ENCODE measurements around the gene LBP.
"Not testable (repeated sequence)": the region's sequence is repeated elsewhere in the genome, so short reads cannot be mapped to it uniquely, and the experiment has no call there.

LBP gene

DNA sequence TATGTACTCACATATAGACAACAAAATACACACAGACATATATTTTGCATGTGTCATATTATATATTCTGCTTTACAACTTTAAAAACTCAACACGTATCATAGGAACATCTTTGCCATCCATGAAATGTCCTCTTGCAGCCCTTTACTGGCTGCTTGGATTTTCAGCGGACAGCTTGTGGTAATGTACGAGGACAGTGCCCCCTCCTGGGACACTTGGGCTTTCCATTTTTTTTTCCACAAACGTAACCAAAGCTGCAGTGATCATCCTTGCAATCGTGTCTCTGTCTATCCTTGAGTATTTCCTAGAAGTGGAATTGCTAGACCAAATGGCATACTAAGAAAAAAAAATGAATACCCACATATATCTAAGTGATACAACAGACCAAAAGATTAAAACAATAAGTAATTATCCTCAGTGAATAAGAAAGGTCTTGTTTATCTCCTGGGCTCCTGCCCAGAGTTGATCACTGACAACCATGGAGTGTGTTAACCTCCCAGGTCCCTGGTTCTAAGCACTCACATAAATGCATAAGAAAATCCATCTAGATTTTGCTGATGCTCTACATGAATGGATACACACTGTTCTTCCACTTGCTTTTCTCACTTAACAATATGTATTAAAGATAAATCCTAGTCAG lies 24.2 kb upstream of the LBP start:
- no peak for ATAC-seq

DNA sequence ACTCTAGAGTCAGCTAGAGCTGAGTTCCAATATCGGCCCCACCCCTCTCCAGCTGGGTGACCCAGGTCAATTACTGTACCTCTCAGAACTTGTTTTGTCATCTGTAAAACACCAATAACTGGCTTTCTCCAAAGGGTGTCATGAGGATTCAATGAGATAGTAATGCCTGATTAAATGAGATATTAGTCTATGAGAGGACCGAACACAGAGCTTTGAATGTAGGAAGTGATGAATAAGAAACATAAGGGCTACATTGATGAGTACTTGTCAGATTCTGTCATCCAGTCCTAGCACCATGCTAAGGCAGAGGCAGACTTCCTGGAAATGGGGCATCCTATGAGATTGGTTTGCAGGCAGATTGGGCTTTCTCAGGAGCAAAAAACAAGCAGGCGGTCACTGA lies 22.1 kb upstream of the LBP start:
- no peak for ATAC-seq

DNA sequence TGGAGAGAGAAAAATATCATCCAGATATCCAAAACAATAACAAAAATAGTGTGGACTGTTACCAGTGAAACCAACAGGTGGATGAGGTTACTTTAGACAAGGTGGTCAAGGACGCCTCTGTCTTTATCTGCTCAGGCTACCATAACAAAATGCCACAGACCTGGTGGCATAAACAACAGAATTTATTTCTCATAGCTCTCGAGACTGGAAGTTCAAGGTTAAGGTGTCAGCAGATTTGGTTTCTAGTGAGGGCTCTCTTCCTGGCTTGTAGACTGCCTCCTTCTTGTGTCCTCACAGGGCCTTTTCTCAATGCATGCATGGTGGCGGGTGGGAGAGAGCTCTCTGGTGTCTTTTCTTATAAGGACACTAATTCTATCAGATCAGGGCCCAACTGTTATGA lies 21.1 kb upstream of the LBP start:
- no peak for ATAC-seq

DNA sequence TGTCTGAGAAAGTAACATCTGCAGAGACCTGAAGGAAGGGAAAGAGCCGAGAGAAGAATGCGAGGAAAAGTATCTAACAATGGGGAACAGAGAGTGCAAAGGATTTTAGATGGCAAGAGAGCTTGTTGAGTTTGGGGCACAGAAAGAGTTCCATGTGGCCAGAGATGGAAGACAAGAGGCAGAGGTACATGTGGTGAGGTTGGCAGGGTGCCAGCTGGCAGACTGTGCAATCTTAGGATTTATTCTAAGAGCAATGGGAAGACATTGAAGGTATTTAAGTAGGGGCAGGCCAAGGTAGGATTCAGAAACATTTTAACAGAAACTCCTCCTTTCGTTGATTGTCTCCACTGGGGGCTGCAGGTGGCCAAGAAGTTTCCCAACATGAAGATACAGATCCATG lies 20.4 kb upstream of the LBP start:
- no peak for ATAC-seq

DNA sequence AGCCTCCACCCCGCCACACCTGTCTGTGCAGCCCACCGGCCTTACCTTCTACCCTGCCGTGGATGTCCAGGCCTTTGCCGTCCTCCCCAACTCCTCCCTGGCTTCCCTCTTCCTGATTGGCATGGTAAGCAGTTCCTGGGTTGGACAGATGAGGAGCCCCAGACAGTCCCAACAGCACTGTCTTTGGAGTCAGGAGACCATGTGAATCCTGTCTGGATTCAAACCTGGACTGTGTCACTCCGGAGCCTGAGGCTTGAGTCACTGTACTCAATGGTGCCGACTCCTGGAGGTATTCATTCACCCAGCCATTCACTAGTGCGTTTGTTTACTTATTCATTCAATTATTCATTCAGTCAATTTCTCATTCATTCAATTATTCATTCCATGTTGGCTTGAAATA lies 20.0 kb upstream of the LBP start:
- ATAC-seq, result no peak

DNA sequence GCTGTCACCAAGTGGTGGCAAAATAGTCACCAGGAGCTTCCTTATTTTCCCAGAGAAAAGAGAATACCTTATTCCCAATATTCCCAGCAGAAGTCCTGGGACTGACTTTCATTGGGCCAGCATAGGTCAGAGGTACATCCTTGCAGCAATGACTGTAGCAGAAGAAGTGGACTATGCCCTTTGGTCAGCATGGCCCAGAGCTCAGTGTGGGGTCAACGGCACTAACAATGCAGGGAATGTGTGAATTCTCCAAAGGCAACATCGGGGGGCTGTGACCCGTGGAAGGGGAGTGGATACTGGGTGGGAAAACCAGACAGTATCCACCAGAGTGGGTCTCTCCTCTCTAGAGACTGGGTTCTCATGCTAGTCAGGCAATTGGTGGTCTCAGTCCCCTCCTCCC lies 15.6 kb upstream of the LBP start:
- ATAC-seq, result no peak

DNA sequence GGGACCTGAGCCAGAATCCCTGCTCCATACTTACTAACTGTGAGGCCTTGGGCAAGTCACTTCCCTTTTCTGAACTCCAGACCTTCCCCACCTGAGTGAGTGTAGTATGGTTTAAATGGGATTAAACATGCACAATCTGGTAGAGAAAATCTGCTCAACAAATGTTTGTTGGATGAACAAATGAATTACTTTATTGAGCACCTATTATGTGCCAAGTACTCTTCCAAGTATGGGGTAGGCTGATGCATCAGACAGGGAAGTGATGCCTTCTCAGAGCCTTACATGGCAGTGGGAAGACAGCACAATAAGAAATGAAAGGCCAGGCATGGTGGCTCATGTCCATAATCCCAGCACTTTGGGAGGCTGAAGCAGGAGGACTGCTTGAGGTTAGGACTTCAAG lies 15.0 kb upstream of the LBP start:
- ATAC-seq, result no peak

DNA sequence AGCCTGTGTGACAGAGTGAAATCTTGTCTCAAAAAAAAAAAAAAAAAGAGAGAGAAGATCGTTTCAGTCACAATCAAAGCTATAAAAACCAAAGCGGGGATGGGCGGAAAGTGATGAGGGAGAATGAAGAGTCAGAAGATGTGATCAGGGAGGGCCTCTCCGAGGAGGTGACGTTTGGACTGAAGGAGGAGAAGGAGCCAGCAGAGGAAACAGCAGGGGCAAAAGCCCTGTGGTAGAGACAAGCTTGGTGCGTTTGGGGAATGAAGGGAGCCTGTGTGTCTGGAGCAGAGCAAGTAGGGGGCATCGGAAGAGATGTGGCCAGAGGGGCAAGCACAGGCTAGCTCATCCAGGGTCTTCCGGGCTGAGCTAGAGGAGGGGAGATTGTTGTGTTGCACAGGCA lies 14.5 kb upstream of the LBP start:
- no peak for ATAC-seq

DNA sequence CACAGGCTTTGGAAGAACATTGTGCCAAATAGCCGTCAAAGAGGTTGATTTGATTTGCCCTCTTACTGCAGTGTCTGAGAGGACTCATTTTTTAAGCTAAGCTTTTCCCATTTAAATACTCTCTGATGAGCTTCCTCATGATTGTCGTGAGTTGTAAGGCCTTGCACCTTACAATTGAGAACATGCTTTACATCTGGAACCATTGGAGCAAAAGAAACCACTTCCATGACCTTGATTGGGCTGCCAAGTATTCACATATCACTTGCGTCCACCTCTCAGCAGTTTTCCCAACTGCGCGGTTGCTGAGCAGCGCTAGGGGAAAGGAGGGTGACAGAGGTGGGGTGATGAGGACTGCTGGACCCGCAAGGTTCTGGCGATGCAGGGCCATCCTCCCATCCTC lies 12.3 kb upstream of the LBP start:
- no peak for ATAC-seq

DNA sequence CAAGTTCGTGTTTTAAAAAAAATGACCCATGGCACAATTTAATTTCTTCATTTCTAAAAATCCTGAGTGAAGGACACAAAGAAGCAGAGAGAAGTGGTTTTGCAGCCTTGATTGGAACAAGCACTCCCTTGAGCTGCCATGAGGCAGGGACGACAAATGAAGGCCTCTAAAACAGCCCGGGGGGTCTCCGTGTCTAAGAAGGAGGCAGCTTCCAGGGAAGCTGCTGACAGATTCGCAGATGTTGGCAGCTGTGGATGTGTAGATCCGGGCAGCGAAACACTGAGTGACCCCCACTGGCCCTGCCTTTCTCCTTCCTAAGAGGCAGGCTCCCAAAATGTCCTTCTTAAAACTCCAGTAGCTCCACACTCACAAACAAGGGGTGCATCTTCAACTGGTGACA lies 9.6 kb upstream of the LBP start:
- ATAC-seq, result no peak

DNA sequence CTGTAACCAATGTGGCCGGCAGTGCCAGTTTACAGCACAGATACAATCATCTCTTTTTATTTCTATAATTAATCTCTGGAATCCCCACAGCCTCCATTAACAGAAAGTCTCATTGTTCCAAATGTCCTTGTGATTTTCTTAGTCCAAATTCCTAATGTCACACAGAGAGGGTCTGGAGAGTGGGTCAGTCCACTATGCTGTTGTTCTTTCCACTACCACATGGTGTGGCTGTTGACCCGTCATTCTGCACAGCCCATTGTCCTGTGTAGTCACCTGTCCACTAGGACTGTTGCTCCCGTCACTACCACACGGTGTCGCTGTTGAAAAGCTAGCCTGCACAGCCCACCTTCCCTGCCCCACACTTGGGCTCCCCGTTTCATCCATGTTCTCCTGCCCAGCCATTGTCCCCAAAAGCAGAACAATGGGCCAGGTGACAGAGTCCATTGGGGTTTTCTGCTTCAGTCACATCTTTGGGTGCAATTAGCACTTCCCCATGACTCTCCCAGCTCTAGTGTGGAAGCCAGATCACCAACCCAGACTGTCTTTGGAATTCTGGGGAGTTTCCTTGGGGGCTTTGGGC lies 8.6 kb upstream of the LBP start:
- no peak for ATAC-seq

DNA sequence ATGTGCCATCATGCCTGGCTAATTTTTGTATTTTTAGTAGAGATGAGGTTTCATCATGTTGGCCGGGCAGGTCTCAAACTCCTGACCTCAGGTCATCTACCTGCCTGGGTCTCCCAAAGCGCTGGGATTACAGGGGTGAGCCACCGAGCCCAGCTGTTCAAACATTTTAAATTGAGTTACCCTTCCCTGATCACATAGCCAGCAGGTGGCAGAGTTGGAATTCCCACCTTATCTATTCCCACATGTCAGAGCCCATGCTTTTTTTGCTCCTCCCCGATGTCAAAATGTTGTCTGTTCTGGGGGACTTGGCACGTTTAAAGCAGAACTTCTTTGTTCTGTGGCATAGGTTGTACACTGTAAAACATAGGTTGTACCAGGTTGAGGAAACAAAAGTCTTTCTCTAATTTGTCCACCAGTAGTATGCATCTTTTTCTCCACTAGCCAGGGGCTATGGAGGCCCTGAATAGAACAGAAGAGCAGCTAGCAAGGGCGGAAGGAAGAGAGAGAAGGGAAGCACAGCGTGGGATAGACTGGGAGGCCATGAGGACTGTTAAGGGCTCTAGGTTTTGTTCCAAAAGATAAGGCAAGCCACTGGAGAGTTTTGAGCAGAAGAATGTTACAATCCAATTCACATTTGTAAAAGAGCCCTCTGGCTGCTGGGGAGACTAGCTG lies 7.3 kb upstream of the LBP start:
- ATAC-seq, result no peak

DNA sequence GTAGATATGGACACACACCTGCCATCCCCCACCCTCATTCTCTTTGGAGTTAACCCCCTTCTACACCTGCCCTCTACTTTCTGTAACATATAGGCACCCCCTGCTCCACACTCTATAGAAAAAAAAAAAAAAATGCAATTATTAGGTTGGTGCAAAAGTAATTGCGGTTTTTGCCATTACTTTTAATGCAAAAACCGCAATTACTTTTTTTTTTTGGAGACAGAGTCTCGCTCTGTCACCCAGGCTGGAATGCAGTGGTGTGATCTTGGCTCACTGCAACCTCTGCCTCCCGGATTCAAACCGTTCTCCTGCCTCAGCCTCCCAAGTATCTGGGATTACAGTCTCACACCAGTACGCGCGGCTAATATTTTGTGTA lies 6.8 kb upstream of the LBP start:
- not testable (repeated sequence) for ATAC-seq

DNA sequence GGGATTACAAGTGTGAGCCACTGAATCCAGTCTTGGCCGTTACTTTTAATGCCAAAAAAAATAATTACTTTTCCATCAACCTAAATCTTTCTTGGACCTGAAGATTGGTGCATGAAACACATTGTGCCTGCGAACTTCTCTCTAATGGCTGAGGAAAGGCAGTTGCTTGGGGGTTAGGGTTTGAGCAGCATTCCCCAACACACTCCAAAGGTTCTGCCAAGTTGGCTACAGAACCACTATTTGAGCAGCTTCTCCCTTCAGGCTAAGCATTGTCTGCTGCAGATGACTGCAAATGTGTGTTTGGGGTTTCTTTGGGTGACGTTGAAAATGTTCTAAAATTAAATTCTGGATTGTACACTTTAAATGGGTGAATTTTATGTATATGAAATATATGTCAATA lies 6.3 kb upstream of the LBP start:
- no peak for ATAC-seq

DNA sequence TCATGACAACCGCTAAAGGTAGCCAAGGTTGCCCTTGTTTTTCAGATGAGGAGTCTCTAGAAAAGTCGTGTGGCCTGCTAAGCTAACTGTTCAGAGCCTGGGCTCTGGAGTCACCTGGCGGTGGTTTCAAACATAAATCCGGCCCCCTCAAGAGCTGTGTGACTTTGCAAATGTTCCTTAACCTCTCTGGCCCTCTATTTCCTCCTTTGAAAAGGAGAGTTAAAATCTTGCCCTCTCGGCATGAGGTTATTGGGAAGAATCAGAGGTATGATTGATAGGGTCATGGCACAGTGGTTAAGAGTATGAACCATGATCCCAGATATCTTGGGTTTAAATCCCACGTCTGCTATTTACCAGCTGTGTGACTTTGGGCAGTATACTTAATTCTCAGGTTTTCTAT lies 5.6 kb upstream of the LBP start:
- ATAC-seq, result no peak

DNA sequence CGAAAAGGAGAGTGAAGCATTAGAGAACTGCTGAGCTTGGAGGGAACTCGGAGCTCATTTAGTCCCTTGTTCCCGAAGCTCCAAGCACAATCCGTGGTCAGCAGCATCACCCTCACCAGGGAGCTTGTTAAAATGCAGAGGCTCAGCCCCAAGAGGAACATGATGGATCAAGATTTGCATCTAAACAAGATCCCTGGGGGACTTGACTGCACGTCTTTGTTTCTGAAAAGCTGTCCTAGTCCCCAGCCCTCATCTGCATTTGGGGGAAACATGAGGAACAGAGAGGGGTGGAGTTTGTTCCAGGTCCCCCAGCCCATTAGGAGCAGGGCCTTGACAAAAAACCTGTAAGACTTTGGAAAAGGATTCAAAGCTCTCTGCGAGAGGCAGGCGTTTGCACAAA lies 4.1 kb upstream of the LBP start:
- ATAC-seq, result no peak

DNA sequence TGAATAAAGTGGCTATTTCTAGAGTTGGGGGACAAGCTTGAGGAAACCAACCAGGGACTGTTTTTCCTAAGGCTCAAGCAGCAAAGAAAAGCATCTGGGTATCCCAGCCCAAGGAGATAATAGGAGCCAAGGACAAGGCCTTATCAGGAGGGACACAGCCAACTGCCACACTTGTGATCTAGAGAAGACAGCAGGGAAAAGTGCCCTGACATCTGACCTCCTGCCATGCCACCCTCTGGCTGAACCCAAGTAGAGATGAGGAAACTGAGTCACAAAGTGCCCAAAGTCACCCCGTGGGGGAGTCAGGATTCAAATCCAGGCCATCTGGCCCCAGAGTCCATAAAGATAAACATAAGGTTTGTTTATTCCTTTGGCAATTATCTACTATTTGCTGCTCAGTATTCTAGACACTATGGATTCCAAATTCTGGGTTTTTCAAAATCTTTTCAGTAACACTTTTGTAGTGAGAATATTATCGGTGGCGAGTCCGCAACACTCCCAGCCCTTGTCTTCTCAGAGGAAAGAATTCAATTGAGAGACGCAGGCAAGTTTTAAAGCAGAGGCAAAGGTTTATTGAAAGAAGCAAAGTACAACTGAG lies 3.5 kb upstream of the LBP start:
- no peak for ATAC-seq

DNA sequence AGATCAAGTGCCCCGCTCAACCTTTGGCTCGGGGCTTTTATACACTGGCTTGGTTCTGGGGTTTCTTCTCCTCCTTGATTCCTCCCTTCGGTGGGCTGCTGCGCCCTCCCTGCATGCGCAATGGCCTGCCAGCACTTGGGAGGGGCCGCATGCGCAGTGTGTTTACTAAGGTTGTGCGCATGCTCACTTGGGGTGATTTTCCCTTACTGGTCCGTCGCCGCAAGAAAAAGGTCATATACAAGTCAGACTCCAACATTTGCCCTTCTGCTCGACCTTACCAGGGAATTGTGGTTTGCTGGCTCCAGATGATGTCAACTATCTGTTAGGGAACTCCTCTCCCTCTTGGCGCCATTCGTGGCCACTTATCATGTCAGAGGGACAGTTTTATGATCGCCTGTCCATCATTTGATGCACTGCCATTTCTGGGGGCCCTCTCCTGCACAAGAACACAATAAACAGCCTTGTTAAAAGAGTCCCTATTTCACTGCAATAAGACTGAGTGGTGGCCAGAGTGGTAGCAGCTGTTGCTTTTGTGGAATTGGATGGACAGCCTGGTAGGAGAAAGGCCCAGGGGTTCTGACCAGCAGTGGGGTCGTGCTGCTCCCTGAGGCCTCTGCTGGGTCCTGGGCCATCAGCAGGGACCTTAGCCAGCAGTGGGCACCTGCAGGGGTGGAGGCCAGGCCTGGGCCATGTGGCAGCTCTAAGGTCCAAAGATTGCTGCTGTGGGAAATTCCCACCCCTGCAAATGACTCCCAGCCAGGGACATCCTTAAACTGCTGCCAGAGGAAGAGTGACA lies 2.8 kb upstream of the LBP start:
- ATAC-seq, result no peak

DNA sequence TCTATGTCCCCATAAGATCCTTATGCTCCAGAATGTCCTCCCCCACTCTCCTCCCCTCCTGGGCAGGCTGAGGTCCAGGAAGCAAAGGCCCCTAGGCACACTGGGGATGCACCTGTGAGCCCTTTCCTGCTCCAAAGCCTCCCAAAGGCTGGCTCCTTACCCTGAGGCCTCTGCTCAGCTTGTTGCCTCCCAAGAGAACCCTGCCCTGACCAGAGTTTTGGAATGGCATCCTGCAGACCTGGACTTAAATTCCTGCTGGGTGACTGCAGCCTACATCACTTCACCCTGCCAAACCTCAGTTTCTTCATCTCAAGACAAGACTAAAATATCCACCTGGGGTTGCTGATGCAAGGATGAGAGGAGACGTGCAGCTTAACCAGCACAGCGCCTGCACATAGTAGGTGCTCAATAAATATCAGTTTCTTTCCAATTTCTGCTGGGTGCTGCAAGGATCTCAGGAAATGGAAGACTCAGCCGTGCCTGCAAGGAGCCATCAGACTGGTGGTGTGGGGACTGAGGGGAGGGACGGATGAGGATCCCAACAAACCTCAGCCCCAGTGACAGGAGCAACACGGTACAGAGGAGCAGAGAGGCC lies 2.1 kb upstream of the LBP start:
- no peak for ATAC-seq

DNA sequence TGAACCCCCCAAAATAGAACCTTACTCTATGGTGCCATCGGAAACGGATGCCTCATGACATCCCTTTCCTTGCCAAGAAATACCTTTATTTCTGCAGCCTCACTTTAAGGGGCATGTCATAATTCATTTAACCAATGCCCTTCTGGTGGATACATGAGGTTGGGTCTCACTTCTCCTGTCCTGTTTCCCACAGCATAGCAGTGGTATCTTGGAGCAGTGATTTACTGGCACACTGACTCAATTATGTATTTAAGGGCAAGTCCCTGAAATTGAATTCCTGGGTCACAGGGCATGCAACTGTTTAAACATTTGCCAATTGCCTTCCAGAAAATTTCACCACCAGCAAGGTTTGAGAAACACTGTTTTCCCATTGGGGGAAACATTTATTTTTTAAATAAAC lies 639 bp upstream of the LBP start:
- ATAC-seq, result no peak

DNA sequence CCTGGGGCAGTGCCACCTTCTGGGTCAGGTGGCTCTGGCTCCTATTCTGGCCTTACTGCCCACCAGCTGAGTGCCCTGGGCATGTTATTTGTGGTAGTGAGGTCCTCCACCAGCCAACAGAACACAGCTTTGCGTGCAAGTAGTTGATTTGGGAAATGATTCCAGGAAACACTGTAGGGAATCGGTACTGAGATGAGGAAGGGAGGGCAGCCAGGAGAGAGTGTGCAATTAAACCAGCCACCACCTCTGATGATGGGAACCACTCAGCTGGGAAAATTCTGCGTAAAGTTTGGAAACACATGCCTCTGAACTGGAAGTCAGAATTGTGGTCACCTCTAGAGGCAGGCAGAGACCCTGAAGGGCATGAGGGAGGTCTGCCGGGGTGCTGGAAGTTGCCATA lies 459 bp downstream of the LBP start:
- no peak for ATAC-seq

DNA sequence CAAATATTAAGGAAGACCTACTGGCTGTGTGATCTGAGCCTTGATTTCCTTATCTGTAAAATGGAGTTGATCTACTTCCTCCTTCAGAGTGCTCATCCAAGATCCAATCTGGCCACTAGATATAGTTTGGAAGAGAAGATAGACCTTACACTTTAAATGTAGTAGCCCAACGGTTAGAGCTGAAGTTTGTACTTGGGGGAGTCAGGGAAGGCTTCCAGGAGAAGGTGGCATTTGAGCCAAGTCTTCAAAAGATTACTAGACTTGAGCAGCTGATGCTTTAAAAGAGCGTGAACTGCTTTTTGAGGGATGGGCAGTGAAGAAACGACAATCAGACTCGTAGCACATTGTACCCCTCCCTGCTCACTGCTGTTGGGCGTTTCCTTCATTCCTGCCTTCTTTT lies 3.6 kb downstream of the LBP start:
- ATAC-seq, result no peak
